ENCODE results near the gene TBL1Y.

DNA sequence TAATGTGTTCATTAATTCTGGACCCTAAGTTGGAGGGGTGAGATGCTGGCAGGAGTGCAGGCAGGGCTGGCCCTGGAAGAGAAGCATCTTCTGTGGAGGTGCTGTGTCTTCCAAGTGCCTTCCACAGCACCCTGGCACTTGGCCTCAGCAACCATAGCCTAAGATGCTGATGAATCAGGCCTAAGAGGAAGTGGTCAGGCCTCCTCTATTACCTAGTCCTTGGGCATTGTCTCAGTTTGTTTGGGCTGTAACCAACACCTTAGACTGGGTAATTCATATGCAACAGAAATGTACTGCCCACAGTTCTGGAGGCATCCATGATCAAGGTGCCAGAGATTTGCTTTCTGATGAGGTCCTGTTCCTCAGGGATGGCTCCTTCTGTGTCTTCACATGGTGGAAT, 128.5 kb downstream of the TBL1Y start:
- no peak for TF ChIP-seq PATZ1 (CRISPR knock-in tag; IDR thresholded peaks at IDR 0.05; ENCODE audit: borderline replicate concordance)
- TF ChIP-seq ZC3H10 (CRISPR knock-in tag; IDR thresholded peaks at IDR 0.05) = no peak
- TF ChIP-seq CSDC2 (CRISPR knock-in tag; IDR thresholded peaks at IDR 0.05) = no peak
- TF ChIP-seq TCF4 (CRISPR knock-in tag; IDR thresholded peaks at IDR 0.05; ENCODE audit: borderline replicate concordance) = no peak
- no peak for TF ChIP-seq ZFP3 (CRISPR knock-in tag; IDR thresholded peaks at IDR 0.05)
- TF ChIP-seq SNAI2 (CRISPR knock-in tag; IDR thresholded peaks at IDR 0.05) = no peak
- no peak for TF ChIP-seq TOX (CRISPR knock-in tag; IDR thresholded peaks at IDR 0.05; ENCODE audit: borderline replicate concordance)
- TF ChIP-seq ZNF70 (CRISPR knock-in tag; IDR thresholded peaks at IDR 0.05) = no peak
- TF ChIP-seq, protein P1, sequence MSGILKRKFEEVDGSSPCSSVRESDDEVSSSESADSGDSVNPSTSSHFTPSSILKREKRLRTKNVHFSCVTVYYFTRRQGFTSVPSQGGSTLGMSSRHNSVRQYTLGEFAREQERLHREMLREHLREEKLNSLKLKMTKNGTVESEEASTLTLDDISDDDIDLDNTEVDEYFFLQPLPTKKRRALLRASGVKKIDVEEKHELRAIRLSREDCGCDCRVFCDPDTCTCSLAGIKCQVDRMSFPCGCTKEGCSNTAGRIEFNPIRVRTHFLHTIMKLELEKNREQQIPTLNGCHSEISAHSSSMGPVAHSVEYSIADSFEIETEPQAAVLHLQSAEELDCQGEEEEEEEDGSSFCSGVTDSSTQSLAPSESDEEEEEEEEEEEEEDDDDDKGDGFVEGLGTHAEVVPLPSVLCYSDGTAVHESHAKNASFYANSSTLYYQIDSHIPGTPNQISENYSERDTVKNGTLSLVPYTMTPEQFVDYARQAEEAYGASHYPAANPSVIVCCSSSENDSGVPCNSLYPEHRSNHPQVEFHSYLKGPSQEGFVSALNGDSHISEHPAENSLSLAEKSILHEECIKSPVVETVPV (CRISPR knock-in tag; IDR thresholded peaks at IDR 0.05) = no peak
- no peak for TF ChIP-seq ZFP30 (CRISPR knock-in tag; IDR thresholded peaks at IDR 0.05)
- no peak for TF ChIP-seq RARB (CRISPR knock-in tag; IDR thresholded peaks at IDR 0.05)
